A673 (cell line): Measurements from ENCODE around the gene TRAF1. TPM values are rescaled to one million over a fixed set of nuclear protein-coding genes. Genes with fewer than 3 reads are reported as not detected.

Source experiments
- BruUV-seq: library from RNA; stranded (reverse); fragments of 400-500 nt; replicated peaks from 2 replicates; lab custom pipeline; 2021; lab: Mats Ljungman, UMichigan
- CTCF ChIA-PET: fragments of 300-600 bp; sonication (Branson Sonifier 250); formaldehyde crosslinking; loops from one replicate; lab custom pipeline; 2022; ENCODE audit warnings: antibody characterized with exemption; lab: Charles Lee
- POLR2A ChIA-PET: fragments of 300-600 bp; sonication (Branson Sonifier 250); formaldehyde crosslinking; loops from one replicate; lab custom pipeline; 2022; ENCODE audit warnings: antibody characterized with exemption; ENCODE audit not compliant: low non-redundant PET; lab: Charles Lee
- DNase-seq: peaks from one replicate; pipeline ENCODE4 v3.0.0-alpha.2; 2015; ENCODE audit warnings: low spot score
- H3K27ac ChIP-seq: fragments of 200-600 bp; sonication (generic); 2 replicates; pipeline ENCODE4 v1.5.1; 2016; ENCODE audit warnings: mixed run types, low read depth, mild to moderate bottlenecking, mixed read lengths, antibody characterized with exemption, low read length; ENCODE audit not compliant: poor library complexity, severe bottlenecking
- H3K27me3 ChIP-seq: fragments of 200-600 bp; sonication (generic); replicated peaks from 2 replicates; pipeline ENCODE4 v1.6.1; 2017; ENCODE audit warnings: mixed run types, low read depth, mild to moderate bottlenecking, mixed read lengths, antibody characterized with exemption, low read length; ENCODE audit not compliant: insufficient read depth, poor library complexity
- H3K36me3 ChIP-seq: fragments of 200-600 bp; sonication (generic); 2 replicates; pipeline ENCODE4 v1.6.1; 2016; ENCODE audit warnings: mixed run types, mild to moderate bottlenecking, mixed read lengths, antibody characterized with exemption, low read length; ENCODE audit not compliant: insufficient read depth, poor library complexity, severe bottlenecking
- H3K4me1 ChIP-seq: fragments of 200-600 bp; sonication (generic); 2 replicates; pipeline ENCODE4 v1.6.1; 2017; ENCODE audit warnings: mixed run types, mild to moderate bottlenecking, mixed read lengths, antibody characterized with exemption, low read length; ENCODE audit not compliant: insufficient read depth, poor library complexity, severe bottlenecking
- H3K4me3 ChIP-seq: fragments of 200-600 bp; sonication (generic); 2 replicates; pipeline ENCODE4 v1.5.1; 2016; ENCODE audit warnings: low read depth, mixed run types, mild to moderate bottlenecking, mixed read lengths, low read length; ENCODE audit not compliant: poor library complexity, severe bottlenecking
- H3K9me3 ChIP-seq: fragments of 200-600 bp; sonication (generic); 2 replicates; pipeline ENCODE4 v1.6.1; 2016; ENCODE audit warnings: mixed run types, low read depth, mild to moderate bottlenecking, mixed read lengths, antibody characterized with exemption, low read length; ENCODE audit not compliant: poor library complexity, severe bottlenecking
- EZH2 ChIP-seq: fragments of 200-600 bp; sonication (generic); IDR thresholded peaks from 2 replicates; pipeline ENCODE4 v1.6.1; 2017; ENCODE audit warnings: borderline replicate concordance, low read depth, mild to moderate bottlenecking, mixed read lengths, antibody characterized with exemption, low read length; ENCODE audit not compliant: poor library complexity, severe bottlenecking
- intact Hi-C: fragments of 100-400 bp; cut with micrococcal nuclease; formaldehyde crosslinking; loops from one replicate; pipeline ENCODE4 v1.10.0; 2022; ENCODE audit not compliant: unreplicated experiment
- total RNA-seq: library from RNA; stranded (reverse); gene quantifications from 2 replicates; pipeline ENCODE4 v1.2.3, GENCODE V29; 2021
- TF ChIP-seq, protein P1 (sequence below): fragments of 300-800, 200-600 bp; sonication (generic); conservative IDR thresholded peaks from 2 replicates; pipeline ENCODE4 v1.5.1; 2017; ENCODE audit warnings: low read depth, mild to moderate bottlenecking, antibody characterized with exemption, low read length, moderate library complexity, mixed read lengths

The TRAF1 gene
- total RNA-seq, 1 experiment from 2014 or later = 0.73 TPM

GRCh38 chr9:120914953-120915352, 11.6 kb downstream of the TRAF1 start:
- Histone ChIP-seq H3K27me3 (no peaks in the 10 kb centered on the region), H3K27ac (no peak overlapping the region), H3K4me1 (peaks cover 14% of the 10 kb centered on the region), H3K9me3 (no peaks in the 10 kb centered on the region), H3K36me3 (no peaks in the 10 kb centered on the region), H3K4me3 (no peak overlapping the region)
- ChIA-PET POLR2A (no interaction called here), CTCF (no interaction called here)
- DNase-seq = no peak
- no peak for TF ChIP-seq EZH2
- TF ChIP-seq, protein P1, sequence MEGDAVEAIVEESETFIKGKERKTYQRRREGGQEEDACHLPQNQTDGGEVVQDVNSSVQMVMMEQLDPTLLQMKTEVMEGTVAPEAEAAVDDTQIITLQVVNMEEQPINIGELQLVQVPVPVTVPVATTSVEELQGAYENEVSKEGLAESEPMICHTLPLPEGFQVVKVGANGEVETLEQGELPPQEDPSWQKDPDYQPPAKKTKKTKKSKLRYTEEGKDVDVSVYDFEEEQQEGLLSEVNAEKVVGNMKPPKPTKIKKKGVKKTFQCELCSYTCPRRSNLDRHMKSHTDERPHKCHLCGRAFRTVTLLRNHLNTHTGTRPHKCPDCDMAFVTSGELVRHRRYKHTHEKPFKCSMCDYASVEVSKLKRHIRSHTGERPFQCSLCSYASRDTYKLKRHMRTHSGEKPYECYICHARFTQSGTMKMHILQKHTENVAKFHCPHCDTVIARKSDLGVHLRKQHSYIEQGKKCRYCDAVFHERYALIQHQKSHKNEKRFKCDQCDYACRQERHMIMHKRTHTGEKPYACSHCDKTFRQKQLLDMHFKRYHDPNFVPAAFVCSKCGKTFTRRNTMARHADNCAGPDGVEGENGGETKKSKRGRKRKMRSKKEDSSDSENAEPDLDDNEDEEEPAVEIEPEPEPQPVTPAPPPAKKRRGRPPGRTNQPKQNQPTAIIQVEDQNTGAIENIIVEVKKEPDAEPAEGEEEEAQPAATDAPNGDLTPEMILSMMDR = no peak
- BruUV-seq = no TSS peak
- intact Hi-C loops = no loop called here

- Histone ChIP-seq H3K36me3 (no peaks in the 10 kb centered on the region), H3K27me3 (no peaks in the 10 kb centered on the region), H3K27ac (no peak overlapping the region), H3K4me1 (peaks cover 11% of the 10 kb centered on the region), H3K9me3 (no peaks in the 10 kb centered on the region), H3K4me3 (no peak overlapping the region)
- BruUV-seq = no TSS peak
- CTCF ChIA-PET = no interaction called here
- POLR2A ChIA-PET = no interaction called here
- intact Hi-C loops = no loop called here
- no peak for DNase-seq
- TF ChIP-seq EZH2 = no peak
- TF ChIP-seq, protein P1 = no peak
These were observed 12.2 kb downstream of the TRAF1 start for GRCh38 chr9:120914396-120914795.

DNA sequence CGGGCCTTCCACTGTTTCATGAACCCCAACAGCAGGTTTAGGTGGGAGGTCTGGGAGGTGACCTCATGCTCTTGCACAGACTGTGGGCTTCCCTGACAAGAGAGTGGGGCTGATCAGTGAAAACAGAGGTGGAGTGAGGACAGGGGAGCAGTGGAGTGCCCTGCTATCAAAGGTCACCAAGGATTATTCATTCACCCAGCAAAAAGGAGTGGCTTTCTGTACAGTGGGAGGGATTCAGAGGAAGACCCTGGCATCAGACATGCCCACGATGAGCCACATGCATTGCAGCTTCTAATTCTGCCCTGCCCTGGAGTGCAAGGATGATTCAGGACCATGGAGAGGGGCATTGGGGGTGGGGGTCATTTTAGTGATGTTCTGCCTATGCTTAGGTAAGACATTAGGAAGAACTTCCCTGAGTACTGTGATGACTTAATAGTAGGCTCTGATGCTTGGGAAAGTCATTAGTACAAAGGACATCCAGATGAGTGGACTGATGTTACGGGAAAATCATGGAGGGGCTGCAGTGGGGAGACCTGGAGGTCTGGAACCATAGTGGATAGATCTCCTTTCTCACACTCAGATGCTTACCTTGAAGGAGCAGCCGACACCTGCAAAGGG, 12.8 kb downstream of the TRAF1 start:
- H3K9me3 ChIP-seq = no peaks in the 10 kb centered on the region
- CTCF ChIA-PET = no interaction called here
- intact Hi-C loops = no loop called here
- TF ChIP-seq EZH2 = no peak
- TF ChIP-seq, protein P1 = no peak
- no peak overlapping the region for H3K4me3 ChIP-seq
- no TSS peak for BruUV-seq
- H3K4me1 ChIP-seq = peaks cover 11% of the 10 kb centered on the region
- no peaks in the 10 kb centered on the region for H3K36me3 ChIP-seq
- no peak for DNase-seq
- no peak overlapping the region for H3K27ac ChIP-seq
- POLR2A ChIA-PET = no interaction called here
- H3K27me3 ChIP-seq = no peaks in the 10 kb centered on the region
